DMS 273 treated with DMSO at 0.1 percent for 48 hours (cell line): Measurements from ENCODE around the gene FAM78A.
A peak's percentile ranks its signal among the peaks of the same experiment; 100 is the strongest.

Experiments used
- DNase-seq: peaks from one replicate; lab custom pipeline; 2025; lab: John Stamatoyannopoulos, UW

FAM78A gene, protein sequence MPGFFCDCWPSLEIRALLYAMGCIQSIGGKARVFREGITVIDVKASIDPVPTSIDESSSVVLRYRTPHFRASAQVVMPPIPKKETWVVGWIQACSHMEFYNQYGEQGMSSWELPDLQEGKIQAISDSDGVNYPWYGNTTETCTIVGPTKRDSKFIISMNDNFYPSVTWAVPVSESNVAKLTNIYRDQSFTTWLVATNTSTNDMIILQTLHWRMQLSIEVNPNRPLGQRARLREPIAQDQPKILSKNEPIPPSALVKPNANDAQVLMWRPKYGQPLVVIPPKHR

GRCh38 chr9:131276094-131276888 is at the start of gene FAM78A:
Gene FAM78A, minus strand, starts transcription at chr9:131276510. Its CDS starts 331 bp downstream, at chr9:131276179.
- DNase-seq, result no peak

DNA sequence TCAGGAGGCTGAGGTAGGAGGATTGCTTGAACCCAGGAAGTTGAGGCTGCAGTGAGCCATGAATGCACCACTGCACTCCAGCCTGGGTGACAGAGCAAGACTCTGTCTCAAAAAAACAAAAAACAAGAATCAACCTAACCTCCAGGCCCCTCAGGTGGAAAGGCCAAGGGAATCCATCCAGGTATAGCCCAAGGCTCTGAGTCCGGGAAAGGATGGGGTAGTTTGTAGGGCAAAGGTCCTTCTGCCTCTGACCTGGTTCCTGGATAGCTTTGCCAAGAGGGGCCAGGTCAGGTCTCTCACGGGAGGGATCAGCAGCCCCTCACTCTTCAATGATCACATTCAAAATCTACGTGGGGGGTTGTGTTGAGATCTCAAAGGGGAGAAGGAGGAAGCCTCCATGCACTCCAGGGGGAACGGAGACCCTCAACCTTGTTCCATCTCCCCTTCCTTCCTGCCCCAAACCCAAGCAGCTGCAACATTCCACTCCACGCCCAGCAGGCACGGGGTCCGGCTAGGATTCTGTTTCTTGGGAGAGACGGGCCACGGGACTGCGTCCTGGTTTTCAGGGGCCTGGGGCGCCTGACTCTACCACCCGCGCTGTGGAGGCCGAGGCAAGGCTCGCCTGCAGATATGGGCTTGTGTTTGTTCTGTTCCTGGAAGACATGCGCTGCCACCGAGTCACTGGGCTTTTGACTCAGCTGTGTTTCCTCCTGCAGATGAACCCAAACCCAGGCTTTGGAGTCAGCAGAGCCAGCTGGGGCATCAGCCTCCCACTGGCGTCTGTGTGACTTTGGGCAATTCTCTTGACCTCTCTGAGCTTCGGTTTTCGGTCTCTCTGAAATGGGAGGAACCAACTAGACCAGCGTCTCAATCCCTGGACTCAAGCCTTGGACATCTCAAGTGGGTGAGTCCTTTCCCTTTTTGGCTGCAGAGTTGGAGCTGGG is 48.7 kb upstream of the FAM78A start:
- DNase-seq, result no peak

DNA sequence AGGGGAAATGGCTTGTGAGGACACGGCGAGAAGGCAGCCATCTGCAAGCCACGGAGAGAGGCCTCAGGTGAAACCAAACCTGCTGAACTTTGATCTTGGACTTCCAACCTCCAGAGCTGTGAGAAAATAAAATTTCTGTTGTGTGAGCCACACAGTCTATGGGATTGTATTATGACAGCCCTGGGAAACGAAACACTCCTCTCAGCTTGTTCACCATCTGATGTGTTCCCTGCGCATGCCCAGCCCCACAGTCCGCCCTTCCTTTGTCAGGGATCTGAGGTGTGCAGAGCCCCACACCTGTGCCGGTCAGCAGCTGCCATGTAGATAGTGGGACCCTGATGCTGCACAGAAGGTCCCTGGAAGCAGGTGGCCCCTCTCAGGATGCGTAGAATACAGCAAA is 47.3 kb upstream of the FAM78A start:
- no peak for DNase-seq

DNA sequence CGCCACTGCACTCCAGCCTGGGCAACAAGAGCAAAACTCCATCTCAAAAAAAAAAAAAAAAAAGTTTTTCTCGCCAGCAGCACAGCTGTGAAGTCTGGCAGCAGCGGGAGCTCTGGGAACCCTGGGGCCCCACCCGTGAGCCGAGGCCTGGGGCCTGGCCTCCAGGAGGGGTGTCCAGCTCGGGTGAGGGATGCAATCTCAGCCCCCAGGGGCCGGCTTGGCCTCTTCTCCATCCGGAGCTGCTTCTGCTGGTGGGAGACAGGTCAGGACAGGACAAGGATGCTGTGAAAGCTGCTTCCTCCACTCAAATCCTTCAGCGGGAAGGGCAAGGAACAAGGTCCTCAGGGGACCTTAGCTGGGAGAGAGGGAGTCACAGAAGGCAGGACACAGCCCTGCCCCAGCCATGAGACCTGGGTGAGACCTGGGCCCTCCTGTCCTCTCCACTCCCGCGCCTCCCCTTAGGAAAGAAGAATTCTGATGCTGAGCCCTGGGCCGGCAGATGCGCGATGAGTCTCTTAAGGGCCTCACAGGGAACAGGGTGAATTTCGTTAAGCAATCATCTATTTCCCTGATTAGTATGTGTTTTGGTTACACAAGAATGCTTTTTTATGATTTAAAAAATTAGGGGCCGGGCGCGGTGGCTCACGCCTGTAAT is 43.8 kb upstream of the FAM78A start:
- DNase-seq, result no peak

DNA sequence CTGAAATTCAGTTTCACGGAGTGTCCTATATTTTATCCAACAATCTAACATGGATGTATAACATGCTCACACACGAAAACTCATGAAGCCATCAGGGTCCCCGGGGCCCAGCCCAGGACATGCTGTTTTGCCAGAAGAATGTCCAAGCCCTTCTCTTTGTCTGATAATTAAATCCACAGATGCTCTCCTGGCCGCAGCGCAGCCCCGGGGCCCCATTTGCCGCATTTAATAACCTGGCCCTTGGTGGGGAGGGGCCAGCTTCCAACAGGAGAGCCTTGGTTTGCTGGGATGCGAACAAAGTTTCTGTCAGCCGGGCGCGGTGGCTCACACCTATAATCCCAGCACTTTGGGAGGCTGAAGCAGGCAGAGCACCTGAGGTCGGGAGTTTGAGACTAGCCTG is 43.2 kb upstream of the FAM78A start:
- DNase-seq, result no peak

DNA sequence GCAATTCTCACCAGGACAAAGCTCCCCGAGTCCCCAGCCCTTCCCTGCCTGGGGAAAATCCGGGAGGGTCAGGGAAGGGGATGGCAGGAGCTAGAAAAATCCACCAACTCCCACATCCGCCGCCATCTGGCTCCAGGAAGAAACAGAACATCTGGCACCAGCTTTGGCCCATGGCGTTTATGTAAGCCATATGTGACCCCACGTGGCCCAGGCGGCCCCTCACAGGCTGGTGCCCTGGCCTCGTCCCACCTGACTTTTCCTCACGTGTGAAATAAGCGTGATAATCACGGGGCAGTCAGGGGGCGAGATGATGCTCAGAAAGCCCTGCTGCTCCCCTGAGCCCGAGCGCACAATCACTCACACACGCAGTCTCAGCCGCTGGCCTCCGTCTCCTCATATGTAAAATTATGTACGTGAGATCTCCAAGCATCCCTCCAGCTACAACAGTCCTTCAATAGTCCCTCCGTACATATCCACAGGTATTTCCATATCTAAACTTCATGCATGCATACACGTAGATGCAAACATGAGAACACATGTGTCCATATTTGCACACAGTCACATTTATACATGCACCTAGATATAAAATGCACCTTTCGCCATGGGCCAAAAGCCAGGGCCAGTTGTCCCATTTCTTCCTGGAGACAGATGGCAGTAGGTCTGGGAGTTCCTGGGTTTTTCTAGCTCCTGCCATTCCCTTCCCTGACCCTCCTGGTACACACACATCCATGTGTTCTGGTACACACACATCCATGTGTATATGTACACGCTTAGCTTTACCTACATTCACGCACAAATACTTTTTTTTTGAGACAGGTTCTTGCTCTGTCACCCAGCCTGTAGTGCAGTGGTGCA is 42.1 kb upstream of the FAM78A start:
- DNase-seq, result peak; percentile 92

DNA sequence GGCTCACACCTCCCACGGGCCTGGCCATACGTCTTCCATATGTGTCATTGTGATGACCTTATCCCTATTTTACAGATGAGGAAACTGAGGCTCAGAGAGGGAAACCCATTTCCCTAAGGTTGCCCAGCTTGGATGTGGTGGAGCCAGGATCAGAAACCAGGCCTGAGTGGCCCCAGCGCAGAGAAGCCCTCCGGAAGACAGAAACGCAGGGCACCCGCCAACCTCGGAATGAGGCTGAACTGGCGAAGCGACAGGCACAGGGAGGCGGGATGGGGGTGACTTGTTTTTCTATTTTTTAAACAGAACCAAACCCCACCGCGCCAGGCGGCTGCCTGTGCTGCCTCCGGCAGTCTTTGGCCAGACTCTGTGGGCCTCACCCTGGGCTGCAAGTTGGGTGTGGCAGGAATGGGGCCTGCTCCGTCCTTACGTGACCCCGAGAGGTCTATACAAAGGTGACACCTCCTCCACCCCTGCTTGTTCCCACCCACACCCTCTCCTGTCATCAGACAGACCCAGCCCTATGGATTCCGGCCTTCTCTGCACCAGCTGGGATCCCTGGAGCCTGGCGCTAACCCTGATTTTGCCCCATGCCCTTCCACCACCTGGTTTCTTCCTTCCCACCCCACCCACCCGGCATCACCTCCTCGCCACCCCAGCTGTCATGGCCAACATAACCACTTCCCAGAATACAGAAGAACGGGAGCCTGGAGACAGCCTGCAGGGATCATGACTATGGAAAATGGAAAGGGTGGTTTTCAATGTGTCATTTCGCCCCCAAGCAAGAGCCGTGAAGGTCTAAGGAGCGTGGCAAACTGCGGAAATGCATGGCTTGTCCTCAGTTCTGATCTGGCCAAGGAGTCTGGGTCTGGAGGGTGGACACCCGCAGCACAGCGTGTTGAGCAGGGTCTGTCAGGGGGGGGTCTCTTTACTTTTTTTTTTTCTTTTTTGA is 36.8 kb upstream of the FAM78A start:
- peak; percentile 73 for DNase-seq

DNA sequence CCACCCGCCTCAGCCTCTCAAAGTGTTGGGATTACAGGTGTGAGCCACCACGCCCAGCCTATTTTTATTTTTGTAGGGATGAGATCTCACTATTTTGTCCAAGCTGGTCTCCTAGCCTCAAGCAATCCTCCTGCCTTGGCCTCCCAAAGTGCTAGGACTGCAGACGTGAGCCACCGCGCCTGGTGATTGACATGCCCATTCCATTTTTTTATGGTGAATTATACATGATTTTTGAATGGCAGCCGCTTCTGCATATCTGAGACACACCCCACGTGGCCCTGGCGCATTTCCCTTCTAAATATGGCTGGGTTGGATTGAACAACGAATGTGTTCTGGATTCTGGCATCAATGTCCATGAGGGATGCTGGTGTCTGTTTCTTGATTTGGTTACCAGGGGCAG is 35.9 kb upstream of the FAM78A start:
- no peak for DNase-seq

DNA sequence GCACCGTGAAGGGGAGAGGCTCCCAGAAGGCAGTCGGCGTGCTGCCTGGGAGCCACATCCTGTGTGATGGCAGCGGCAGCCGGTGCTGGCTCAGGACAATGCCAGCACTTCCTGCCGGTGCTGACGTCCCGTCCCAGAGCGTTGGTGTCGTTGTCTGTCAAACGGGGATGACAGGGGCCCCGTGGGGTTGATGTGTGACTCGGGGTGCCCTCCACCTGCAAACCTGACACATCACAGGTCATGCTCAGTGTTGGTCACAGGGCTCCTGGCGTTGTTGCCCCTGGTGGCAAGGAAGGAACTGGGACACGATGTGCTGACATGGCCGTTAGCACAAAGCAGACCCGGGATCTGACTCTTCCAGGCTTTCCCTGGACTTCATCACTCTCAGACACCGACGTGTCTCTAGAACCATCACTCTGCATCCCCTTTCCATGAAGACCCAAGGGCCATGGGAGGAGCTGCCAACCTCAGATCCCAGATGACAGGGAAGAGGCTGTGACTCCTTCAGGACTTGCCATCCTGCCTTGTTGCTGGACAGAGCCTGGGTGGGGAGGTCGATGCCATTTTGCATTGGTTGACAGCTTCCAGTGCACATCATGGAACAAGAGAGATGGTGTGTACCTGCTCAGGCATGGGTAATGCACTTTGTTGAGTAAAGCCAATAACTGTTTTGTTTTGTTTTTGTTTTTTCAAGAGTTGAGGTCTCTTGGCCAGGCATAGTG is 34.7 kb upstream of the FAM78A start:
- no peak for DNase-seq

DNA sequence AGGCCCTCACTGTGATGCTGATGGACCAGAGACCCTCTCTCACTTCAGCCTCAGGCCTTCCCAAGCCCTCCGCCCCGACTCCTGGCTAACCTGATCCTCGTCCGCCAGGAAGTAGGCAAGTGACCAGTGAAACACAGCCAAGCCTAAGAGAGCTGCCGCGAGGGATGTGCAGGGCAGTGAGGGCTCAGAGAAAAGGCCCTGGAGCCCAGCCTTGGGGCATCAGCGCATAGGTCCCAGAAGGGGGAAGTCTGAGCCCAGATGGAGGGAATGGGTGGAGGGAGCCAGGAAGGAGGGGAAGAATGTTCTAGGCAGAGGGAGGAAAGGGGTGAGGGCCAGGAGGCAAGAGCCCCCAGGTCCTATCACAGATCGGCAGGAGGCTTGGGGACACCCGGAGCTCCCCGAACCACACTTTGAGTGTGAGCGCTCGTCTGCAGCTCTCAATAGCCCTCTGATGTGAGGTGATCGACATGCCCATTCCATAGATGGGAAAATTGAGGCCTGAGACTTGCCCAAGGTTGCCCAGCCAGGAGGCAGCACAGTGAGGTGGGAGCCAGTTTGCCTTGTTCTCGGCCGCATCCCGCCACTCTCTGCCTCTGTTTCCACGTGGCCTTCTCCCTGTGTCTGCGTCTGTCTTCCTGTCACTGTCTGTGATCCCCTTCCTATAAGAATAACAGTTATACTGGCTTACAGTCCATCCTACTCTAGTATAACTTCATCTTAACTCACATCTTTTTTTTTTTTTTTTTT is 33.4 kb upstream of the FAM78A start:
- DNase-seq, result no peak

GRCh38 chr9:131308906-131309529 is 32.7 kb upstream of the FAM78A start:
- DNase-seq, result no peak

GRCh38 chr9:131308452-131308851 is 32.1 kb upstream of the FAM78A start:
- DNase-seq, result no peak

GRCh38 chr9:131307974-131308373 is 31.7 kb upstream of the FAM78A start:
- no peak for DNase-seq

DNA sequence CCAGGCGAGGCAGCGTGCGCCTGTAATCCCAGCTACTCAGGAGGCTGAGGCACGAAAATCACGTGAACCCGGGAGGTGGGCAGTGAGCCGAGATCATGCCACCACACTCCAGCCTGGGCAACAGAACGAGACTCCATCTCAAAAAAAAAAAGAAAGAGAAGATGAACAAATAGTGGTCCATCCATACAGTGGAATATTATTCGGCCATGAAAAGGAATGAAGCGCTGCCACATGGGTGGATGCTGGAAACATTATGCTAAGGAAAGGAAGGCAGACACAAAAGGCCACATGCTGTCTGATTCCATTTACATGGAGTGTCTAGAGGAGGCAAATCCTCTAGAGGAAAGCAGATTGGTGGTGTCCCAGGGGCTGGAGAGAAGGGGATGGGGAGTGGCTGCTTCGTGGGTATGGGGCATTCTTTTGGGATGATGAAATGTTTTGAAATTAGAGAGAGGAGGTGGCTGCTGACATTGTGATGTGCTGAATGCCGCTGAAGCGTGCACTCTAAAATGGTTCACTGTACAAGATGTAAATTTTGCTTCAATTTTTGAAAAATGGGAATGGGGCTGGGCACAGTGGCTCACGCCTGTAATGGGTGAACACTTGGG is 30.2 kb upstream of the FAM78A start:
- DNase-seq, result no peak

DNA sequence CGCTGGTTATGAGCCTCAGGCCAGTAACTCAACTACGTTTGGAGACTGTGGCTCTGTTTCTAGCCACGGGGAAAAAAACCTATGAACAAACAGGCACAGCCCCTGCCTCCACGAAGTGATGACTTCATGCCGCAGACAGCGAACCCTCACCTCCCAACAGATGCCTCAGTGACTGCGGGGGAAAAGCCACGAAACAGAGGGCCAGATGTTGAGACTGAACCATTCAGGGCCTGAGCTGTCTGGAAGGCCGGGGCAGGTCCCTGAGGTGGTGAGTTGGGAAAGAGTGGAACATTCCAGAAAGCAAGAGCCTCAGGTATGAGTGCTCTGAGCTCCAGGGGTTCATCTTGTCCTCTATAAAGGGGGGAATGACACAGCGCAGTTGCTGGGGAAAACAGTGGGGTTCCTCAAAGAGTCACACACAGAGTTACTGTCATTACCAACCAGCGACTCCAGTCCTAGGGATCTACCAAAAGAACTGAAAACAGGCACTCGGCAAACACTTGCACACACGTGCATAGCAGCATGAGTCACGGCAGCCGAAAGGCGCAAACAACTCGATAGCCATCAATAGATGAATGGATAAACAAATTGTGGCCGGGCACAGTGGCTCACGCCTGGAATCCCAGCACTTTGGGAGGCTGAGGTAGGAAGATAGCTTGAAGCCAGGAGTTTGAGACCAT is 28.5 kb upstream of the FAM78A start:
- DNase-seq, result no peak

- DNase-seq, result no peak
These were observed 27.3 kb upstream of the FAM78A start for GRCh38 chr9:131303381-131304321.
